GF-D8 (cell line): ENCODE data around the gene RUBCNL.
"Not testable (repeated sequence)": the region's sequence is repeated elsewhere in the genome, so short reads cannot be mapped to it uniquely, and the experiment has no call there.

Experiments
- DNase-seq: peaks from one replicate; lab custom pipeline; 2025; lab: John Stamatoyannopoulos, UW

RUBCNL gene, protein sequence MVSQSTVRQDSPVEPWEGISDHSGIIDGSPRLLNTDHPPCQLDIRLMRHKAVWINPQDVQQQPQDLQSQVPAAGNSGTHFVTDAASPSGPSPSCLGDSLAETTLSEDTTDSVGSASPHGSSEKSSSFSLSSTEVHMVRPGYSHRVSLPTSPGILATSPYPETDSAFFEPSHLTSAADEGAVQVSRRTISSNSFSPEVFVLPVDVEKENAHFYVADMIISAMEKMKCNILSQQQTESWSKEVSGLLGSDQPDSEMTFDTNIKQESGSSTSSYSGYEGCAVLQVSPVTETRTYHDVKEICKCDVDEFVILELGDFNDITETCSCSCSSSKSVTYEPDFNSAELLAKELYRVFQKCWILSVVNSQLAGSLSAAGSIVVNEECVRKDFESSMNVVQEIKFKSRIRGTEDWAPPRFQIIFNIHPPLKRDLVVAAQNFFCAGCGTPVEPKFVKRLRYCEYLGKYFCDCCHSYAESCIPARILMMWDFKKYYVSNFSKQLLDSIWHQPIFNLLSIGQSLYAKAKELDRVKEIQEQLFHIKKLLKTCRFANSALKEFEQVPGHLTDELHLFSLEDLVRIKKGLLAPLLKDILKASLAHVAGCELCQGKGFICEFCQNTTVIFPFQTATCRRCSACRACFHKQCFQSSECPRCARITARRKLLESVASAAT

DNA sequence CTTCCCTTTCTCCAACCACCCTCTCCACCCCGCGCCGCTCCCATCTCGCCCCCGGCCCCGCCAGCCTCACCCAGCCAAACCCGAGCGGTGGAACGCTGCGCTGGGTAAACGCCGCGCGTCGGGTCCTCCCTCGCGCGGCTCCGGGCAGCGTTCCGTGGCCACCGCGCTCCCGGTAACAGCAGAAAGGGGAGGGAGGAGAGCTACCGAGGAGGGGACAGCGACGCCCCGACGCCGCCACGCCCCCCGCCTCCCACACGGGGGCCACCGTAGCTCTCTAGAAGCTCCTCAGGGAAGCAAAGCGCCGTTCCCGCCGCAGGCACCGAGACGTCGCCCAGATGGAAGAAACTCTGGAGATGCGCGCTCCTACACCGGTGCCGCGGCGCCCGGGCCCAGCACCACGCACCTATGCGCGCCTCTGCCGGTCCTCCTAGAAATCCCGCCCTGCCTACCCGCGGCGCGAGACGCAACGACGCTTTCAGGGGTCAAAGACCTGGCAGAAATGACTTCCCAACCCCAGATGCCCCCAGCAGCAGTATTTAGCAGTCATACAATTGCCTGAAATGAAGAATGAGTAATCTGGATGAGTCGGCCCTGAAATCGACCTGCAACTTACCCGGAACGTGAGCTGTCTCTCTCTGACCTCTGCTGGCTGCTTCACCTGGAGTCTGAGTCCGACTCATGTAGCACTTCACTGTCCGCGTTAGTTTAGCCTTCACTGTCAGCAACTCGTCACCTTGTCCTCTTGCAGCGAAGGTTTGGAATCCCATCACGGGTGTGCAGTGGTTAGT lies at the start of gene RUBCNL:
RUBCNL (minus strand) TSS at position 189 of the 788 bp plus-strand sequence. CDS start 14,777 bp downstream, outside the sequence.
- no peak for DNase-seq

DNA sequence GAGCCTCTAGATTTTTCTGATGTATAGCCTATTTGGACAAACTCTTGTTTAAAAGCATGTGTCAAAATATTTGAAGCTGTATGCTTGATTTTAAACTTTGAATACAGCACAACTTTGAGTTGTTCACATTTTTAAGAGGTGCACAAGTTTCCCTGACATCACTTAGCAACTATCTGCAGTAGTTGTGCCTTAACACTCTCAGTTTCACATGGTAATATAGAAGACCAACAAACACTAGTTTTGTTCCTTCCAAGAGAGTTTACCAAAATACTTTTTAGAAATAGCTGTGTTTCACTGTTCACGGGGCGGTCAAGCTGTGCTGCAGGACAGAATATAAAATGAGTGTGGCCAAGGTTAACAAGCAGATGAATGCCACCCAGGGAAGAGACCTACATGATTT lies 42.5 kb upstream of the RUBCNL start:
- not testable (repeated sequence) for DNase-seq

DNA sequence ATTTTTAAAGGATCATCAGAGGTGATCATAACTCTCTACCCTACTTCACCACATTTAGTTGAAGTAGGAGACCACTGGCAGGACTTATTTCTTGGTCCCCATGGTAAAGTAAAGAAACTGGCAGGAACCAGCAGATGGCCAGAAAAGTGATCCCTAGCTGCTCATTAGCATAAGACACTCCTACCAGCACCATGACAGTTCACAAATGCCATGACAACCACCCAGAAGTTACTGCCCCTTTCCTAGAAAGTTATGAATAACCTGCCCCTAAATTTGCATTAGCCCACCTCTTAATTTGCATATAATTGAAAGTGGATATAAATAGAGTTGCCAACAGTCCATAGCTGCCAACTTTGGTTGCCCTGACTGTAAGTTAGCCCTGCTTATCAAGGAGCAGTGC lies 18.4 kb upstream of the RUBCNL start:
- DNase-seq, result no peak

DNA sequence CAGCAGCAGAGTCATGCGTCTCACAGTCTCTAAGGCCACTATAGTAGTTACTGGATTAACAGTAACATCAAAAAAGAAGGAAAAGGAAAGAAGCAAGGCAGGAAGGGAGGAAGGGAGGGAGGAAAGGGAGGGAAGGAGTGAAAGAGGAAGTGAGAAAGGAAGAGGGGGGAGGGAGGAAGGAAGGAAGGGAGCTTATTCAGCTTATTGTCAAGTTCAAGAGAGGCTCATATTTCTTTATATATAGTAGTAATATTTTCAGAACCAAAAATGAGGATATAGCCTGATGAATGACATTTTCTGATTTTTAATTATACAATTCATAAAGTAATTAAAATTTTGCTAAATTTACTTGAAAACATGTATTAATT lies 17.7 kb upstream of the RUBCNL start:
- peak; percentile 36 for DNase-seq

DNA sequence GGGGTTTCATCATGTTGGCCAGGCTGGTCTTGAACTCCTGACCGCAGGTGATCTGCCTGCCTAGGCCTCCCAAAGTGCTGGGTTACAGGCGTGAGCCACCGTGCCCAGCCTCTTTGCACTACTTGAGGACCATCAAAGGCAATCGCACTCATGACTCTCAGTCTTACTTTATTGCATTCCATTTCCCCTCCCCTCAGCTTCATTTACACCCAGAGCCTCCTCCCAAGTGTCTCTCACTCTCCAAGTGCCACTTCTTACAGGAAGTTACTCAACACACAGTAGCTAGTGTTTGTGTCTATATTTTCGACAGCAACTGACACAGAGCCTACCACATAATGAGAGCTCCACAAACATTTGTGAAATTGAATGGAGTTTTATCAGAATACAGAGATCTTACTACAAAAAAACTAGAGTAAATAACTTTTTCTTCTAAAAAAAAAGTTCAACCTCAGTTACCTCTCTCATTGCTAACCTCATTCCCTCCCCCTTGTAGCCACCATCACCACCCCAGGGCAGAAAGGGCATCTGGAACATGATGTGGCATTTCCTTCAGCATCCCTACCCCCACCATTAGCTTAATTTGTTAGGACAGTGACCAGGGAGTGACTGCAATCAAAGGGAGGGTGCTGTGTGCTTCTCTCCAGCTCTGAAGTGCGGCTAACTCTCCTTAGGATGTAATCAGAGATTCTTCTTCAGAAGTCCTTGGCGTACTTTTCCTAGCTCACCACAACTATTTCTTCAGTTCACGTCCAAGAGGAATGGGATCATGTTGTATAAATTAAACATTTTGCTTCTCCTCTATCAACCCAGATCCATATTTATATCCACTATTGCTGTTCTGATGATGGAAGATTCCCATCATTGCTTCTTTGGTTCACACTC lies 17.0 kb upstream of the RUBCNL start:
- peak; percentile 89 for DNase-seq

DNA sequence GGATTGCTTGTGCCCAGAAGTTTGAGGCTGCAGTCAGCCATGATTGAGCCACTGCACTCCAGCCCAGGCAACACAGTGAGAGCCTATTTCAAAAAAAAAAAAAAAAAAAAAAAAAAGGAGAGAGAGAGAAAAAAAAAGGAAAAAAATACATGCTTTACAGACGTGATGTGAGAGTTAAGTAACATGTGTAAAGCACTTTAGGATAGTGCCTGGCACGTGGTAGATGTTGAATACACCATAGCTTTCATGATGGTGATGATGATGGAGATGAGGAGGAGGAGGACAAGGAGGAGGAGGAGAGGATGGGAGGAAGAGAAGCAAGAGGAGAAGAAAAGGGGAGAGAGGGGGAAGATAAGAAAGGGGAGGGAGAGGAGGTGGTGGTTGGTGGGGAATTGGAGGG lies 15.1 kb upstream of the RUBCNL start:
- DNase-seq, result no peak

DNA sequence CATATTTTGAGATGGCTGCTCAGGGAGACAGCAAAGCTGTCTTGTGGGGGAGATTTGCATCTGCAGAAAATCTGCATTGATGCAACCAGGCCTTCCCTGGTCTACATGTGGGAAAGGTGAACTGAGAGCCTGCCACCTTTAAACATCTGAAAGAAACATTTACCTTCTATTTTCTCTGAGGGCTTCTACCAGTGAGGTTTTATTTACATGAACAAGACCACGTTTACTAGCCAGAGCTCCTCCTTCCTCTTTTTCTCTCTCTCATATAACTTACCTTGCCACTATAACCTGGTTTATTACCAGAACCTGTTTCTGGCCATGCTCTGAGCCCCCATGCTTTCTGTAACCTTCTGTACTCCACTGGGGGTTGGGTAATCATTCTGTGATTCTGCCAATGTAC lies 14.4 kb upstream of the RUBCNL start:
- no peak for DNase-seq

DNA sequence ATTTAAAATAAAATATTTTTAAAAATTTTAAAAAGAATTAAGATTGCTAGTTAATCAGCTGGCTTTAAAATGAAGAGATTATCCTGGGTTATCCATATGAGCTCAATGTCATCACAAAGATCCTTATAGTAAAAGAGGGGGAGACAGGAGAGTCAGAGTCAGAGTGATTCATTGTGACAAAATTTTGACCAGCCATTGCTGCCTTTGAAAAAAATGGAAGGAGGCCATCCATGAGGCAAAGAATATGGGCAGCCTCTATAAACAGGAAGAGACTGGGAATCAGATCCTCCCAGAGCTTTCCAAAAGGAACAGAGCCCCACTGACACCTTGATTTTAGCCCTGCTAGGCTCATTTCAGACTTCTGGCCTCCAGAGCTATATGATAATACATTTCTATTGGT lies 9.3 kb upstream of the RUBCNL start:
- DNase-seq, result no peak

DNA sequence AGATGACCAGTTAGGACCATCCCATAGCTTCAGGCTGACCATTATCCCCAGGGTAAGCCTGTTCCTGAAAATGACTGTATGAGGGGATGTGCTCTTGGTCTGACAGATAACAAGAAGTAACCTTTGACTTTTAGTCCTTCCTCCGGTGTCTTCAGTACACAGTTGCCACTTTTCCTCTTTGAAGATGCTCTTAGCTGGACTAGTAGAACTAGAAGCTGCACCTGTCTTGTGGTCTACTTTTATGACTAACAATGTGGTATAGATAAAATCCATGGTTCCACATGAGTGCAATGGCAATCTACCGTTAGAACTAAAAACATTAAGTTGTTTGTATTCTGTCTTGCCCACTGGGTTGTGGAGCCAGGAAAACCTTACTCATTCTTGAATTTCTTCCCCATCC lies 5.9 kb upstream of the RUBCNL start:
- DNase-seq, result peak; percentile 66

DNA sequence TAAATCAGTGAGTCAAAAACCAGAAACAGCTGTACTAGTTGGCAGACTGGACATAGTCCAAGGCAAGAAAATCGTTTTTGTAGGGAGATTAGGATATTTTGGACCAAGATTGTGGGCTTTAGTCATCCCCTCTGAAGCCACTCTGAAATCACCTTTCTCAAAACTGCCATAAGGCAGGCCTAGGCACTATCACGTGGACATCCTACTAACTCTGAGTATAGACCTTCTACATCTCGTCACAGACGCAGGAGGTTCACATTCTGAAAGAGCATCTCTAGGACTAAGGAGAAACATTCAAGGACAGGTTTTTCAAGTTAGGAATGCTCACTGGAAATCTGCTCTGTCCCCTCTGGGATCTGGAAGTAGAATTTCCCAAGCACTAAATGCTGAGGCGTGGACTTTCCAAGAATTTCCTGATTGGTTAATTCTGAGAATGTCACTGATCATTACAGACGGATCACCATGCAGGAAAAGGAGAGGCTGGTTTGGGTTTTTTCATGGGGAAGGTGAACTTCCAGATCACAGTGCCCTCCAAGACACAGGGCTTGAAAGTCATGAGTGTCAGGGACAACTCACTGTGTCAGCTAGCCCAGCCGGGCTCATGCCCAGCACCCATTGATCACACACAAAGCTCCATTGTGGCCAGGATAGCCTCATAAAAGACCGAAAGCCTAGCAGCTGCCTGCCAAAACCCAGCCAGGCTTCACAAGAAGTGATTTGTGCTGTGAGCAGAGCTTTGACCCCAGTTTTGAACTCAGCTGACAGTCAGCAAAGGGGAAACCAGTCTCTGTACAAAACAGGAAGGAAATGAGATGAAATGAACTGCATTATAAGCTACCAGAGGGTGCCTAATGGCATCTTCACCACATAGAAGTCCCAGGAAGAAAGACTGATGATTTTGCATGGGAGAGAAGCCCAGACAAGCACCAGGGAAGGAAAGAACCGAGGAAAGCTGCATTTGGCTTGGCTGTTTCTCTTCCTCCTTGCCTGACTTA lies 2.7 kb upstream of the RUBCNL start:
- DNase-seq, result peak; percentile 84

DNA sequence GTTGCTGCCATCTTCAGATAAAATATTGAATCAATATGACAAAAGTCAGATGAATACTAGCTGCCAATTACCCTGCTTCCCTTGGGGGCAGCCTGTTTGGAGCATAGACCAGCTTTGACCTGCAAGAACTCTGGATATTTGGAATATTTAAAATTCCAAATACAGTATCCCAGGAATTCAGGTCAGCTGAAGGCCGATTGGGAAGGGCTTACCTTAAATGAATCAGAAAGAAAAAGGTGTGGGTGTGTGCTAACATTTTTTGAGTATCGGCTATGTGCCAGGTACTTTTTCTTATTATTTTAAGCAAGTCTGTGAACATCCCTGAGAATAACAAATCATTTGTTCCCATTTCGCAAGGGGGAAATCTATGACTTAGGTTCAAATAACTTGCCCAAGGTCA lies 1.8 kb upstream of the RUBCNL start:
- DNase-seq, result no peak

DNA sequence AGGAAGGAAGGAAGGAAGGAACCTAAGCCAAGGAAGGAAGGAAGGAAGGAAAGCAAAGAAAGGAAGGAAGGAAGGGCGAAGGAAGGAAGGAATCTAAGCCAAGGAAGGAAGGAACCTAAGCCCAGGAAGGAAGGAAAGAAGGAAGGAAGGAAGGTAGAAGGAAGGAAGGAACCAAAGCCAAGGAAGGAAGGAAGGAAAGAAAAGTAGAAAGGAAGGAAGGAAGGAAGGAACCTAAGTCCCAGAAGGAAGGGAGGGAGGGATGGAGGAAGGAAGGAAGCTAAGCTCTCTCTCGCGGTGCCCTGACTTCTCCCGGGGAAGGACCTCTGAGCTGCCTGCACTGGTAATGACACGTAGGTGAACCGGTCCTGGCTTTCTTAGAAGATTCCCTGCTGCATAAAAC lies 1.3 kb upstream of the RUBCNL start:
- no peak for DNase-seq

DNA sequence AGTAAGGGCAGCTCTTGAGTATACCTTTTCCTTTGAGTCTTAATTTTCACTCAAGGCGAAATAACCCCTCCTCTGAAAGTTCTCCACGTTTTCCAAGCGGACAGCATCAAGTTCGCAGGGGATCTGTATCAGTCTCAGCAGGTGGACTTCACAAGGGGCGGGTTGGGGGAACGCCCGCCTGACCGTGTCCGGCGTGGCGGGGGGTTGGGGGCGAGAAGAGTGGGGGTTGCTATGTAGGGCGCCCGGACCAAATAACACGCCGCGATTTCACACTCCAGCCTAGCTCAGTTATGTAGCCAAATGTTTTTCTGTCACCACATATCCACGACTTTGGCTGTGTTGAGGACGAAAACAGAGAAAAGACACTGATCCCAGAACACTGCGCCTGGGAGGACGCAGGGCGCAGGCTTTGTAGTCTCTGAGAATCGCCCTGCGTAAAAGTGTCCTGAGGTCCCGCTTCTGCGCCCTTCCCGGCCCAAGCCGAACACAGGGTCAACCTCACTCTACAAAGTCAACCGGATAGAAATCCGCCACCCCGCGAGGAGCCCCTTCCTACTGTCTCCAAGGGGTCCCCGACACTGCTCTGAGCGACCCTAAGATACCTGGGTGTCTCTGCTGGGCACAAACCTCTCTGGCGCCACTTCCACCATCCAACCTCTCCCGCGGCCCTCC lies 524 bp downstream of the RUBCNL start:
- no peak for DNase-seq

DNA sequence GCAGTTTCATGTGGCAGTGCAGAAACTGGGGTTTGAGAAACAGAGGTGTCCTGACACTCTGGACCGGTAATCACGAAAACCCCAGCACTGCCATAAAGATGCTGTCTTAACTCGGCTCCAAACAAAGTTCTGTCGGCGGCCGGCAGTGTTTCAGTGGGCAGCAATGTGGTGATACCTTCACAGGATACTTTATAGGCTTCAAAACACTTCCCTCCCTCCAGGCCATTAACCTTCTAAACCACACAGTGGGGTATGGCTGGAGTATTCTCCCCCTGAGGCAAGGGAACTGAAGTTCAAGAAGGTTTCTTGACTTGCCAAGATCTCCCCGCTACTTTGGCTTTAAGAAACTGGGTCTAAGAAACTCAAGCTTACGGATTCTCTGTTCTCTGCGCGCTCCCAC lies 1.1 kb downstream of the RUBCNL start:
- no peak for DNase-seq

DNA sequence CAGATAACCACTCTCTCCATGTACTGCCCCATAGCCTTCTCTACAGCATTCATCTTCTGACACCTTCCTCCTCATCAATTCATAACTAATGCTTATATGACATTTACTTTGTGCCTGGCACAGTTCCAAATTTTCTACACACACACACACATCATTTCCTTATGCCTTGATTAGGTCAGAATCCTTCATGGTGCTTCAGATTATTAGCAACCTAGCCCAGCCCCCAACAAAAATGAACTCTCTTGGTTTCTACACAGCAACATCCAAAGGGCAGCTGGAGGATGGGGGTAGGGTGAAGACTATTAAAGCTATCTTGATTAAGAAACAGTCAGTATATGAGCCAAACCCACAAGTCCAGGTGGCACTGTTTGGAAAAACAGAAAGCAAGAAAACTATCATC lies 3.7 kb downstream of the RUBCNL start:
- peak; percentile 20 for DNase-seq

DNA sequence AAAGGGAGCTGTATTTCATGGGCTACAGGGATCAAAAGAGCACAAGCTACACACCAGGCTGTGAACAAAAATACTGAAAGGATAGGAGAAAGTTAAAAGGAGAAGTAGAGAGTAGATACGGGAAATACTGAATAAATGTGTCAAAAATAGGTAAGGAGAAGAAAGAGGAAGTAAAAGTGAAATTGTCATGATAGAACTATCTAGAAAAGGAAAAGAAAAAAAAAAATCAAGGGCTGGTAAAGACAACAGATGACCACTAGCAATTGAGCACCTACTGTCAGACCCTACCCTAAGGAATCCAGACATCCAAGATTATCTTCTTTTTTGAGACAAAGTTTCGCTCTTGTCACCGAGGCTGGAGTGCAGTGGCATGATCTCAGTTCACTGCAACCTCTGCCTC lies 4.8 kb downstream of the RUBCNL start:
- DNase-seq, result peak; percentile 55

DNA sequence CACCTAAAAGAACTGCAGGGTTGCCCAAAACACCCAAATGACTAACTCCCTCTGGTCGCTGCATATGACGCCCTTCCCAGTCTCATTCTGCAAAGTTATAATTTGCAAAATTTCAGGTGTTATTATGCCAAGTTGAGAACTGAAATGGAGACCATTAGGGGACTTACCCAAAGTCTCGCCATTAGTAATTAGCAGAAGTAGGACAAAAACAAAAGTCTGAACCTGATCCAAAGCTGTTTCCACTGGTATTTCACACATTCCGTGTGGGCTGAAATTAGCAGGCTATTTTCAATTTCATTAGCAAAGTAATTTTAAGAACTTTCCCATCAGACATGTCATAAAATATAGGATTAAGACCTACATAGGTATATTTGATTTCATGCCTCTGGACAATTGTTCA lies 6.8 kb downstream of the RUBCNL start:
- no peak for DNase-seq

DNA sequence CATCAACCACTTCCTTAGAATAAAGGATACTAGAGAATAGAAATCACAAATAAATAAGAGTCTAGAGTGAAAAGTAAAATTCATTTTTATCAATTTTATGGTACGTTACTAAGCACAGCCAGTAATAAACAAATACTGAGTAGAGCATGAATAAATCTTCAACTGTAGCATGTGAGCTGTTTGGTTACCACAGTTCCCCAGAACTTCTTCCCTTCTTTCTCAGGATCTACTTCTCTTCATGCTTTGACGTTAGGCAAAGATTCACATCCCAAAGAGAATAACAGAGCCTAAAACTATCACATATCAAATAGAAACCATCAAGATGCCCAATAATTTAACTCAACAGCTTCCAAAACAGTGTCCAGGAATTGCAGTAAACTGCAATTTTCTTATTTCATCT lies 7.4 kb downstream of the RUBCNL start:
- DNase-seq, result no peak

DNA sequence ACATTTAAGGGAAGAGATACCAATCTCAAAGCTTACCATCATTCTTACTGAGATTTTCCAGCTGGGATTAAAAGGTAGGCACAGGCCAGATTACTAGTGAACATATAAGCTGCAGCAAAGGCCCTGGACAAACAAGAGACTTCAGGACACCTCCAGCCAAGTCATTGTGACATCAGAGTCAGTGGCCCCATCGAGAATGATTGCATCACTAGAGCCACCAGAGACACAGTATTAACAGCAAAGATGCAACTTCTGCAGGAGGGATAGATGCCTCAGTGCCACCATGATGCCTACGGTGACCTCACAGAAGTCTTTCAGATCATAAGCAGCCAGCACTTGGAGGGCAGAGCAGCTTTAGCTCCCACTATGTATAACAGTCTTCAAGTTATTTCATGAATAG lies 8.6 kb downstream of the RUBCNL start:
- peak; percentile 32 for DNase-seq

DNA sequence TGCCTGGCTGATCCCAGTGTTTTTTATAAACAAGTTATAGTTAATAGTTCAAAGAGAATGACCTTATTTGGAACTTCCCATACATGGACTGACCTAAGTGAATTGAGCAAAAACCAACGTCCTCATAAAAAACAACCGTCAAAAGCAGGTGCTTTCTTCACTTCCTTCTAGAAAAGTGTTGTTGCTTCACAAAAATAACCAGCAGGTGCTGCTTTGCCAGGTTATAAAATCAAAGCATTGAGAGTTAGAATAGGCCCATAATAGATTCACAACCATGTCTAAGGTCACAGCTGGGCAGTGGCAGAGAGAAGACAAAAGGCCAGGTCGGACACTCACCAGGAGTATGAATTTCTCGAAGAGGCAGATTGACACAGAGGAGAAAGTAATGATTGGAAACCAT lies 9.5 kb downstream of the RUBCNL start:
- DNase-seq, result peak; percentile 76
